Keratinocyte (primary cell): ENCODE data around the gene ZCCHC17. TPM values are rescaled to one million over a fixed set of nuclear protein-coding genes. Genes with fewer than 3 reads are reported as not detected.

Experiments used
- DNase-seq: peaks from one replicate; pipeline ENCODE4 v3.0.0-alpha.2; 2011; ENCODE audit warnings: low read depth, missing footprints, low spot score
- FAIRE-seq: peaks from 2 replicates; lab custom pipeline; 2011; peaks lifted over from hg19 to GRCh38; lab: Jason Lieb, UNC
- H2AFZ ChIP-seq: 2 replicates; pipeline ENCODE4 v1.6.0; 2012; ENCODE audit warnings: low read length, control low read depth, inconsistent platforms; ENCODE audit not compliant: control insufficient read depth
- H3K27ac ChIP-seq: 2 replicates; pipeline ENCODE4 v1.5.1; 2011; ENCODE audit warnings: low read length; ENCODE audit not compliant: control insufficient read depth, insufficient read depth
- H3K27me3 ChIP-seq: 3 replicates; pipeline ENCODE4 v1.6.0; 2011; ENCODE audit warnings: low read length; ENCODE audit not compliant: control insufficient read depth, insufficient read depth; ENCODE audit errors: extremely low read depth
- H3K36me3 ChIP-seq, 2 experiments: 2 replicates in 1 of 2; 3 replicates in 1 of 2; pipeline ENCODE4 v1.5.1; 2011; ENCODE audit warnings: low read length in 2 of 2, mild to moderate bottlenecking in 1 of 2; ENCODE audit not compliant: control insufficient read depth in 2 of 2, insufficient read depth in 2 of 2; ENCODE audit errors: extremely low read depth in 1 of 2
- H3K4me1 ChIP-seq: 3 replicates; pipeline ENCODE4 v1.5.1; 2011; ENCODE audit warnings: low read length; ENCODE audit not compliant: control insufficient read depth, insufficient read depth; ENCODE audit errors: extremely low read depth
- H3K4me2 ChIP-seq: 3 replicates; pipeline ENCODE4 v1.6.0; 2011; ENCODE audit warnings: low read depth, low read length; ENCODE audit not compliant: control insufficient read depth, insufficient read depth; ENCODE audit errors: extremely low read depth
- H3K4me3 ChIP-seq, 3 experiments: fragments of 200-600 bp in 1 of 3; sonication (generic) in 1 of 3; 2 replicates in 2 of 3; 3 replicates in 1 of 3; pipeline ENCODE4 v1.5.1; 2011 to 2016; ENCODE audit warnings: low read length in 3 of 3, mild to moderate bottlenecking in 3 of 3, control low read depth in 2 of 3, inconsistent platforms in 1 of 3, low read depth in 1 of 3, mixed read lengths in 1 of 3, mixed run types in 1 of 3, moderate library complexity in 1 of 3; ENCODE audit not compliant: control insufficient read depth in 2 of 3, insufficient read depth in 2 of 3; ENCODE audit errors: extremely low read depth in 1 of 3
- H3K79me2 ChIP-seq: 2 replicates; pipeline ENCODE4 v1.6.0; 2012; ENCODE audit warnings: low read length; ENCODE audit not compliant: control insufficient read depth, insufficient read depth
- H3K9ac ChIP-seq: 3 replicates; pipeline ENCODE4 v1.6.0; 2011; ENCODE audit warnings: low read length; ENCODE audit not compliant: control insufficient read depth, insufficient read depth; ENCODE audit errors: extremely low read depth
- H3K9me1 ChIP-seq: 3 replicates; pipeline ENCODE4 v1.6.0; 2011; ENCODE audit warnings: low read length; ENCODE audit not compliant: control insufficient read depth, insufficient read depth; ENCODE audit errors: extremely low read depth
- H3K9me3 ChIP-seq: 2 replicates; pipeline ENCODE4 v1.5.1; 2012; ENCODE audit warnings: low read depth, low read length; ENCODE audit not compliant: control insufficient read depth
- H4K20me1 ChIP-seq: 3 replicates; pipeline ENCODE4 v1.6.0; 2011; ENCODE audit warnings: low read length; ENCODE audit not compliant: control insufficient read depth, insufficient read depth; ENCODE audit errors: extremely low read depth
- EZH2 ChIP-seq: IDR thresholded peaks from one replicate; pipeline ENCODE4 v1.6.1; 2012; ENCODE audit warnings: inconsistent platforms, mild to moderate bottlenecking, low read length, moderate library complexity
- dilution Hi-C: fragments of 300-500 bp; cut with MboI; formaldehyde crosslinking; loops from one replicate; pipeline ENCODE4 v1.7.0; 2020; ENCODE audit warnings: low sequenced_read_pairs; ENCODE audit not compliant: extremely low pct_ligation_motif_present
- polyA plus RNA-seq, 5 experiments: library from polyadenylated mRNA; depleted of rRNA in 3 of 5; stranded (reverse) in 3 of 5; stranded (forward) in 1 of 5; unstranded in 1 of 5; fragments of >200 nt; gene quantifications; 1 replicate in 1 of 5; 2 replicates in 3 of 5; 3 replicates in 1 of 5; pipeline versions ENCODE4 v1.2.1 to v1.2.3, GENCODE V29; 2011 to 2012; ENCODE audit warnings: missing spikeins in 2 of 5, low read depth in 1 of 5, low replicate concordance in 1 of 5
- TF ChIP-seq, protein P1 (sequence below), 3 experiments: IDR thresholded peaks in 1 of 3; conservative IDR thresholded peaks in 1 of 3; optimal IDR thresholded peaks in 1 of 3; 2 replicates in 2 of 3; 3 replicates in 1 of 3; pipeline versions ENCODE3 to v1.5.1; 2011; ENCODE audit warnings: low read length in 3 of 3, mild to moderate bottlenecking in 3 of 3, moderate library complexity in 2 of 3, control low read depth in 1 of 3, inconsistent platforms in 1 of 3; ENCODE audit not compliant: insufficient read depth in 2 of 3; ENCODE audit errors: extremely low read depth in 1 of 3

The ZCCHC17 gene
- polyA plus RNA-seq, 1 donor (not counting 4 experiments of a cell fraction or from before 2014, with no cell fraction given): 70.0 TPM

DNA sequence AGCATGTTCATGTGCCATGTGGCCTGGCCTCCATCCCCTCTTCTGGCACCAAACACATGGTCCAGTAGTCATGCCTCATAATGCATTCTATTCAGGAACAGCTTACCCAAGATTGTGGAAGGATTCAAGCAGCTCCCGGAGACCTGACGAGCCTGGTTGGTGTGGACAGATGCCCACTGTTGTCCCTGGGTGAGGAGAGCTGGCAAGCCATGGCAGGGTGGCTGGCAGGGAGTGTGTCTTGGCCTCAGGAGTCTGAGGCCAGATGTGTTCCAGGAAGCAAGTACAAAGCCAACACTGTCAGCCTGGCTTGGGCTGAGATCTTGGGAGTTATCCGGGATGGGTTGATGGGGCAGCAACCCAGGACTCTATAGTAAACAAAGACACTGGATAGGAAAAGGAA lies 83.3 kb downstream of the ZCCHC17 start:
- no peak overlapping the region for H3K27ac ChIP-seq
- dilution Hi-C loops: no loop called here
- no peaks in the 10 kb centered on the region for H3K27me3 ChIP-seq
- no peak overlapping the region for H3K4me2 ChIP-seq
- no peaks in the 10 kb centered on the region for H3K36me3 ChIP-seq
- DNase-seq (no peak), FAIRE-seq (no peak)
- no peaks in the 10 kb centered on the region for H3K9me1 ChIP-seq
- no peaks in the 10 kb centered on the region for H4K20me1 ChIP-seq
- no peak for TF ChIP-seq EZH2
- TF ChIP-seq, protein P1, sequence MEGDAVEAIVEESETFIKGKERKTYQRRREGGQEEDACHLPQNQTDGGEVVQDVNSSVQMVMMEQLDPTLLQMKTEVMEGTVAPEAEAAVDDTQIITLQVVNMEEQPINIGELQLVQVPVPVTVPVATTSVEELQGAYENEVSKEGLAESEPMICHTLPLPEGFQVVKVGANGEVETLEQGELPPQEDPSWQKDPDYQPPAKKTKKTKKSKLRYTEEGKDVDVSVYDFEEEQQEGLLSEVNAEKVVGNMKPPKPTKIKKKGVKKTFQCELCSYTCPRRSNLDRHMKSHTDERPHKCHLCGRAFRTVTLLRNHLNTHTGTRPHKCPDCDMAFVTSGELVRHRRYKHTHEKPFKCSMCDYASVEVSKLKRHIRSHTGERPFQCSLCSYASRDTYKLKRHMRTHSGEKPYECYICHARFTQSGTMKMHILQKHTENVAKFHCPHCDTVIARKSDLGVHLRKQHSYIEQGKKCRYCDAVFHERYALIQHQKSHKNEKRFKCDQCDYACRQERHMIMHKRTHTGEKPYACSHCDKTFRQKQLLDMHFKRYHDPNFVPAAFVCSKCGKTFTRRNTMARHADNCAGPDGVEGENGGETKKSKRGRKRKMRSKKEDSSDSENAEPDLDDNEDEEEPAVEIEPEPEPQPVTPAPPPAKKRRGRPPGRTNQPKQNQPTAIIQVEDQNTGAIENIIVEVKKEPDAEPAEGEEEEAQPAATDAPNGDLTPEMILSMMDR (optimal IDR thresholded peaks at IDR 0.05 in 1 of 3, IDR thresholded peaks at IDR 0.05 in 1 of 3, conservative IDR thresholded peaks at IDR 0.05 in 1 of 3; ENCODE audit: extremely low read depth in 1 of 3, insufficient read depth in 2 of 3, low read length in 3 of 3): no peak
- no peak overlapping the region for H3K9ac ChIP-seq
- no peaks in the 10 kb centered on the region for H3K79me2 ChIP-seq
- H3K4me3 ChIP-seq: no peak overlapping the region
- H3K4me1 ChIP-seq: no peaks in the 10 kb centered on the region
- H2AFZ ChIP-seq: no peak overlapping the region
- H3K9me3 ChIP-seq: no peaks in the 10 kb centered on the region

DNA sequence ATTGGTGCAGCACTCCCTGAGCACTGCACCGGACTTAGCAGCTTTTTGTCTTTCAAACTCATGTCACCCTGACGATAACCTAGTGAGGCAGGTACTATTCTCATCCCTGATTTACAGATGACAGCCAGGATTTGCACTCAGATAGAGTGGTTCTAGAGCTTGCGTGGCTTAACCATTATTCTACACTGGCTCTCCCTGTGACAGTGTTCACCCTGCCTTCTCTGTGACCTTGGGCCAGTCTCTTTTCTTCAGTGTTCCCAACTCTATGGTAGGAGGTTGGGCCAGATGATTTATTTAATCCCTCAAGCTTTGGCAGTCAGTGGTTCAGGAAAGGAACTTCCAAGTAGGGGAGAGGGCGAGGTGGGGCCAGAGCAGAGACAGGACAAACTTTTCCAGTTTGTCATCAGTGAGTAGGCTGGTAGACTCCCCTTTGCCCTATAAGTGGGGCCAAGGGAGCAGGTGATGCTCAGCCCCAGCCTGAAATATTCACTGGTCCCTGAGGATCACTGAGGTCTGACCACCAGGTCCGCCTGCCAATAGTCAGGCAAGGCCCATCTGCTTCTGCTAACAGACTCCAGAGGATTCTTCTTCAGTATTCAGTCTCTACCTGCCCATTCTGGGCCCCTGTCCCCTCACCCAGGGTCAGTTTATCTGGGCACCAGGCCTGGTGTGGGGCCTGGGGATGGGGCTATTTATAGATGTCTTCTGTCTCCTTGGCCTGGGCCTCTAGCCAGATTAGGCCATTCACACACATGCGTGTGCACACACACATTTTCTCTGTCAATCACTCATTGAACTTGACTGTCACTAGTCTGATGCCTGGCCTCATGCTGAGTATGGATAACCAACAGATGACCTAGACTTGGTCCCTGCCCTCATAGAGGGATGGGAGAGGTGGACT lies 84.8 kb downstream of the ZCCHC17 start:
- H3K4me2 ChIP-seq: no peak overlapping the region
- no peaks in the 10 kb centered on the region for H3K79me2 ChIP-seq
- dilution Hi-C loops: no loop called here
- TF ChIP-seq, protein P1 (optimal IDR thresholded peaks at IDR 0.05 in 1 of 3, IDR thresholded peaks at IDR 0.05 in 1 of 3, conservative IDR thresholded peaks at IDR 0.05 in 1 of 3; ENCODE audit: extremely low read depth in 1 of 3, insufficient read depth in 2 of 3, low read length in 3 of 3): no peak
- no peak for TF ChIP-seq EZH2
- H3K27me3 ChIP-seq: no peaks in the 10 kb centered on the region
- DNase-seq (no peak), FAIRE-seq (no peak)
- no peak overlapping the region for H3K9ac ChIP-seq
- H3K9me1 ChIP-seq: no peaks in the 10 kb centered on the region
- no peaks in the 10 kb centered on the region for H3K36me3 ChIP-seq
- H3K27ac ChIP-seq: no peak overlapping the region
- H3K4me1 ChIP-seq: no peaks in the 10 kb centered on the region
- H4K20me1 ChIP-seq: no peaks in the 10 kb centered on the region
- no peak overlapping the region for H2AFZ ChIP-seq
- no peak overlapping the region for H3K4me3 ChIP-seq
- H3K9me3 ChIP-seq: no peaks in the 10 kb centered on the region
